ENCODE results near the gene CCDC148.

DNA sequence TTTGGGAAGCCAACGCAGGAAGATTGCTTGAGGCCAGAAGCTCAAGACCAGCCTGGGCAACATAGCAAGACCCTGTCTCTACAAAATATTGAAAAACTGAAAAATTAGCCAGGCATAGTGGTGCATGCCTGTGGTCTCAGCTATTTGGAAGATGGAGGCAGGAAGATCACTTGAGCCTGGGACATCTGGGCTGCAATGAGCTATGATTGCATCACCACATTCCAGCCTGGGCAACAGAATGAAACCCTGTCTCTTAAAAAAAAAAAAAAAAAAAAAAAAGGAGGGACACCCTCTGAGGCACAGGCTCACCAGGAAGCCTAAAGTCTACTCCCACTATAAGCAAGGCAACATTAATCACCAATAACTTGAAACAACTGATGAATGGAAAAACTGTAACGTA lies 151.1 kb downstream of the CCDC148 start:
- TF ChIP-seq, protein P1, sequence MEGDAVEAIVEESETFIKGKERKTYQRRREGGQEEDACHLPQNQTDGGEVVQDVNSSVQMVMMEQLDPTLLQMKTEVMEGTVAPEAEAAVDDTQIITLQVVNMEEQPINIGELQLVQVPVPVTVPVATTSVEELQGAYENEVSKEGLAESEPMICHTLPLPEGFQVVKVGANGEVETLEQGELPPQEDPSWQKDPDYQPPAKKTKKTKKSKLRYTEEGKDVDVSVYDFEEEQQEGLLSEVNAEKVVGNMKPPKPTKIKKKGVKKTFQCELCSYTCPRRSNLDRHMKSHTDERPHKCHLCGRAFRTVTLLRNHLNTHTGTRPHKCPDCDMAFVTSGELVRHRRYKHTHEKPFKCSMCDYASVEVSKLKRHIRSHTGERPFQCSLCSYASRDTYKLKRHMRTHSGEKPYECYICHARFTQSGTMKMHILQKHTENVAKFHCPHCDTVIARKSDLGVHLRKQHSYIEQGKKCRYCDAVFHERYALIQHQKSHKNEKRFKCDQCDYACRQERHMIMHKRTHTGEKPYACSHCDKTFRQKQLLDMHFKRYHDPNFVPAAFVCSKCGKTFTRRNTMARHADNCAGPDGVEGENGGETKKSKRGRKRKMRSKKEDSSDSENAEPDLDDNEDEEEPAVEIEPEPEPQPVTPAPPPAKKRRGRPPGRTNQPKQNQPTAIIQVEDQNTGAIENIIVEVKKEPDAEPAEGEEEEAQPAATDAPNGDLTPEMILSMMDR (IDR thresholded peaks at IDR 0.05; ENCODE audit: insufficient read depth, low read length, poor library complexity, severe bottlenecking): no peak
- no peak for TF ChIP-seq EZH2phosphoT487 (conservative IDR thresholded peaks at IDR 0.05; ENCODE audit: low read length)
